ENCODE results near the gene SEMA4D. TPM values are rescaled to one million over a fixed set of nuclear protein-coding genes. Genes with fewer than 3 reads are reported as not detected.

Gene SEMA4D
- total and polyA plus RNA-seq, 12 donors, result 3.5 to 57.0 (median 26.7) TPM

DNA sequence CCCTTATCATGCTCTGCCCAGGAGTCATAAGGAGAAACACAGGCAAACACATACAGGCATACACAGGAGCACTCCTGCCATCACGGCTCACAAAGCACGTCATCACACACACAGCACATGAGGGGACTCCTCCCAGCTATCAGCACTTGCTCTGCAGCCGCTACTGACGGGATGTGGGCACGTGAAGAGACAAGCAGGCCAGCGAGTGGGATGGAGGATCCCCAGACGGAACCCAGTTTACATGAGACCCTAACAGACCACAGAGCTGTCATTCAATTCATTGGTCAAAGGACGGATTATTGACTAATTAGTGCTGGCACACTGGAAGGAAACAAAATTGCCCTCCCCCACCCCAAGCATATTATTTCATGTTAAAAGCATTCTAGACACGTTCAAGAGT is 53.6 kb downstream of the SEMA4D start:
- no peaks in the 10 kb centered on the region for H3K9me3 ChIP-seq (replicated peaks in 1 of 3)
- TF ChIP-seq CTCF (IDR thresholded peaks at IDR 0.05), result no peak
- no peak for TF ChIP-seq POLR2A (IDR thresholded peaks at IDR 0.05)
- 81 to 91% (median 86%) methylated on average over 9 of the region's 9 CpGs for WGBS, 4 donors
- DNase-seq, result no peak
- peaks cover 0 to 17% of the 10 kb centered on the region in 2 donors for H3K4me1 ChIP-seq (replicated peaks in 1 of 2)
- no peak overlapping the region for H3K4me3 ChIP-seq
- no peaks in the 10 kb centered on the region for H3K36me3 ChIP-seq (replicated peaks in 1 of 2)
- H3K27me3 ChIP-seq, result no peaks in the 10 kb centered on the region
- no peak overlapping the region for H3K27ac ChIP-seq
- intact Hi-C loops (cut with DNase I), result no loop called here

DNA sequence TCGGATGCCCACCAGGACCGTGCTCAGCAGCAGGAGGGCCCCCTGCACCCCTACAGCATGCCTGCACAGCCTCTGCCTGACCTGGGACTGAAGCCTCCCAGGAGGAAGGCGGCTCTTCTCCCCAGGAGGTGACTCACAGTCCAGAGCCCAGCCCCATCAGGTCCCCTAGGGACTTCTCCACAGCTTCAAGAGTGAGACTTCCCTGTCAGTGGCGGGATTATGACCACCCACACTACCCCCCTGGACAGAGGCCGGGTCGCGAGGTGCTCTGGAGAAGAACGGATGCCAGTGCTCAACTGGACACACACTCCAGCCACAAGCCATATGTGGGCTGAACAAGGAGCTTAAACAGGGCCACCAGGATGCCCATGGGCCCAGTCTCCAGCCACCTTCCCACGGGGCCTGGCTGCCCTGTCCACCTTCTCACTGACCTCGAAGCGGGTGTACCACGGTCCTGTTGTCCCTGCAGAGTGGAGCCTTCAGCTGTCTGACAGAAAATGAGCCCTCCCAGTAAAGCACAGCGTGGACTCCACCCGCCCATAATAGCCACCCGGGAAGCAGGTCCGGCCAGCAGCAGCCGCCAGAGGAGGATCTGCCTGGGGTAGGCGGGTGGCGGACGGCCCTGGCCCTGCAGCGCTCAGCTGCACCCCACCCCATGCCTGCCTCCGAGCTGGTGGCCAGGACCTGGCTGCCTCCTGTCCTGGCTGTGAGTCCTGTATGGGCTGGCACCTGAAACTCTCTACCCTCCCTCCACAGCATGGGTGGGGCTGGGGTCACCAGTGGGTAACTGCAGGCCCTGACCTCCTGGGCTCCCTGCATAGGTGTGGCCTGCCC is 54.7 kb downstream of the SEMA4D start:
- H3K27ac ChIP-seq, result peak overlapping the region in 1 of 5 donors; percentile 2
- DNase-seq, result no peak
- peaks cover 0 to 17% of the 10 kb centered on the region in 2 donors for H3K4me1 ChIP-seq (replicated peaks in 1 of 2)
- TF ChIP-seq CTCF (IDR thresholded peaks at IDR 0.05) (no peak), POLR2A (IDR thresholded peaks at IDR 0.05) (no peak)
- no peak overlapping the region for H3K4me3 ChIP-seq
- H3K36me3 ChIP-seq (replicated peaks in 1 of 2), result no peaks in the 10 kb centered on the region
- H3K27me3 ChIP-seq, result no peaks in the 10 kb centered on the region
- intact Hi-C loops (cut with DNase I), result no loop called here
- H3K9me3 ChIP-seq (replicated peaks in 1 of 3), result no peaks in the 10 kb centered on the region
- 86 to 88% (median 87%) methylated on average over 4 to 22 of the region's 22 CpGs for WGBS, 4 donors

DNA sequence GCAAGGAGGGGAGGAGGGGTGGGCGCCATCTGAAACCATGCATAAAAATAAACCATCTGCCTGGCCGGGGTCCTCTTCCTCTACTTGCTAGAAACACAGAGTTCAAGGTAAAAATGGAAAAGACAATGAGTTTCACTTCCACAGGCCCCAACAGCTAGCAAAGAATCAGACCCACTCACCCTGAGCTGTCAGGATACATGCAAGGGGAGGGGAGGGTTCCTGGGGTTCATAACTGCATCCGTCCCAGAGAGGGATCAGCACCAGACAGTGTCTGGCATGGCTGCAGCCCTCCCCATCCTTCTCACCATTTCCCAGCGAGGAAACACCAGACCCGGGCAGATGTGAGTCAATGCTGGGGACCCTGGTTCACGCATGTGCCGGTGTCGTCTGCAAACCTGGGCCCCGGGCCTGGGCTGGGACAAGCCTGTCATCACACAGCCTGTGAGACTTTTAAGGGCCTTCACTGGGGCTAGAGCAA is 55.4 kb downstream of the SEMA4D start:
- peak overlapping the region in 1 of 5 donors; percentile 2 for H3K27ac ChIP-seq

More for the DNA sequence above, 55.4 kb downstream of the SEMA4D start:
- H3K36me3 ChIP-seq (replicated peaks in 1 of 2), result no peaks in the 10 kb centered on the region
- H3K9me3 ChIP-seq (replicated peaks in 1 of 3), result no peaks in the 10 kb centered on the region
- peaks cover 0 to 17% of the 10 kb centered on the region in 2 donors for H3K4me1 ChIP-seq (replicated peaks in 1 of 2)
- H3K27me3 ChIP-seq, result no peaks in the 10 kb centered on the region
- WGBS, 4 donors, result 74 to 82% (median 79%) methylated on average over 6 to 9 of the region's 9 CpGs
- DNase-seq, result no peak
- H3K4me3 ChIP-seq, result no peak overlapping the region
- TF ChIP-seq CTCF (IDR thresholded peaks at IDR 0.05) (no peak), POLR2A (IDR thresholded peaks at IDR 0.05) (no peak)
- intact Hi-C loops (cut with DNase I), result no loop called here

All from adrenal gland (tissue), 12 donors.